Measurements from ENCODE around the gene SURF4.
"Not testable (repeated sequence)": the region's sequence is repeated elsewhere in the genome, so short reads cannot be mapped to it uniquely, and the experiment has no call there.

Gene SURF4

GRCh38 chr9:133397370-133397769 is 21.5 kb upstream of the SURF4 start:
- DNase-seq: no peak

GRCh38 chr9:133396952-133397351 is 21.1 kb upstream of the SURF4 start:
- no peak for DNase-seq

DNA sequence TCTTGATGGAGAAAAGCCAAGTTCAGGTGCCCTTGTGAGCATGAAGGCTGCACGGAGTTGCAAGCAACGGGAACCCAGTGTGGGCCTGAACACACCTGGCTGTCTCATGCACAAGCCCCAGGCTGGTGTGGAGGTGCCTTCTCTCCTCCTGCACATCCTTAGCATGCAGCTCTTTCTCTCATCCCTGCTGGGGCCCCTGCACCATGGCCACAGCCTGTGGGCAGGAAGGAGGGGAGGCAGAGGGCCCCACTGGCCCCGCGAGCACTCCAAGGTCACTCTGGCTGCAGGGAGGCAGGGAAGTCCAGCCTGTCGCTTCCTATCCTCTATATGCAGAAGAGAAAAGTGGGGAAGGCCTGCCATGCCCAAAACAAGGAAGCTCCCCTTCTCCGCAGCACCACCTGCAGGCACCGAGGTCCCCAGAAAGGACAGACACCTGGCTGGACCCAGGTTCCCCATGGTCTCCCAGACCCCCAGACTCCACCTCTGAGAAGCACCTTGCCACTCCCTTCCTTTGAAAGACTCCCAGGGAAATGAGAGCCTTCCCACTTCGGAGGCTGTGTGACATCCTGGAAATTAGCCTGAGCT is 18.9 kb upstream of the SURF4 start:
- DNase-seq: no peak

- DNase-seq: no peak
These were observed 17.5 kb upstream of the SURF4 start for GRCh38 chr9:133393399-133393798.

GRCh38 chr9:133392308-133392707 is 16.4 kb upstream of the SURF4 start:
- DNase-seq: not testable (repeated sequence)

- DNase-seq: not testable (repeated sequence)
These were observed 15.6 kb upstream of the SURF4 start for GRCh38 chr9:133391449-133391848.

DNA sequence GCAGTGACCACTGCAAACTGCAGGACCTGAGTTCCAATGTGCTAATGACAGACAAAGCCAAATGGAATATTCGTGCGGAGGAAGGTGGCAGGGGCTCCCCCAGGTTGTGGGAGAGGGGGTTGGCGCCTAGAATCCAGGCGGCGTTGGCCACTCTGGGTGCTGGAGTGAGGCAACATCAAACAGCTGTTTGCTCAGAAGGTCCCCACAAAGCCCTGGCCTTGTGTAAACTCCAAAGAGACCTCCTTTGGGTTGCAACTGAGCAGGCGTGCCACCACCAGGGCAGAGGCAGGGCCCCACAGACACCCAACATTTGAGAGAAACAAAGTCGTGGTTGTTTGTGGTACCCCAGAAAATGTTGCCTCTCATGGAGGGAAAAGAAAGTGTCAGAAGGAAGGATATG is 14.9 kb upstream of the SURF4 start:
- DNase-seq: no peak

DNA sequence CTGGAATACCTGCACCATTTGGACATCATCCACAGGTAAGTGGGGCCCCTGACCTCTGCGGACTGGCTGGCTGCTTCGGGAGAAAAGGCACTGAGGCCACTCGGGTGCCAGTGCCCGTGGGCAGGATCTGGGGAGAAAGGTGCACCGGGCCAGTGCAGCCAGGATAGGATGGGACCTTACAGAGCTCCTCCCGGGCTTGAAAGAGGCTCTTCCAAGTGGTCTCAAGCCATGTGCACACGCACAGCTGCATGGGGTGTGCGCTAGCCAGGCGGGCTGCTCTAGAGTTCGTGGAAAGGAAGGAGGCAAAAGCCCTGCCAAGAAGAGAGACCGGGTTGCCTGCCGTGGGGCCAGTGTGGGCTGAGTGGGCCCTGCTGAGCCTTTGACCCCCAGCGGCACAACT is 13.7 kb upstream of the SURF4 start:
- DNase-seq: no peak

DNA sequence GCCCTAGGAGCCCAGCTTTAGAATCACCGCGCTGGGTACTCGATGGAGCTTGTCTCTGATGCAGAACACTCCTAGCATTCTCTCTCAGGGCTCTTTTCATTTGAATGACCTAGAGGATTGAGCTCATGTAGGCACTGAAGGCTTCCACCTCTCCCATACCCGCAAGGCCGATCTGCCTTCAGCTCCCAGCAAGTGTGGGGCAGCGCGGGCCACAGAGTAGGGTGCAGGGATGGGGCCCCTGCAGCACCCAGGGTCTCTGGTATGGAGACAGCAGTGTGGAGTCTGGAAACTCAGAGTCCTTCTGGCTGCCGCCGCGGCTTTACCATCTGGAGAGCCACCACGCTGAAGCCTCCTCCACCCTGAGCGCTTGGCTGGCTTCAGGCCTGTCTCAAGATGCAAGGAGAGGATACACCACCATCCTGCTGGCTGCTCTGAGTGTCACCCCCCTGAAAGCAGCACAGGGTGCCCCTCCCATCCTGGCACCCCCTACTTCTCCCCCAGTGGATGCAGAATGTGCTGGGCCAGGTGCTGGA is 13.2 kb upstream of the SURF4 start:
- DNase-seq: no peak

GRCh38 chr9:133387680-133388079 is 11.8 kb upstream of the SURF4 start:
- no peak for DNase-seq

- DNase-seq: no peak
These were observed 10.5 kb upstream of the SURF4 start for GRCh38 chr9:133386338-133386737.

DNA sequence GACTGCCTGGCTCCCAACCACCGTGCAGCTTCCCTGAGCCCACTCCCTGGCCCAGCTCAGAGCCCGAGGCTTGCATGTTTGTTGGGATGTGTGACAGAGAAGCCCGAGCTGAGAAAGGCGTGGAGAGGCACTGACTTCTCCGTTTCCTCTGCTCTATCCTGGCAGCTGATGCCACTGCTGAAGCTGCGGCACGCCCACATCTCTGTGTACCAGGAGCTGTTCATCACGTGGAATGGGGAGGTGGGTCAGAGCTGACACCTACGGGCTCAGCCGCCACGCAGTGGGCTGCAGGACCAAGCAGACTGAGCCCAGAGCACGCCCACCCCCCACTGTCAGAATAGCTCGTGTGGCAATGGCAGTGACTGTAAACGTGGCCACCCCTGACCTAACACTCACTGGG is 9.6 kb upstream of the SURF4 start:
- DNase-seq: no peak

GRCh38 chr9:133384736-133385321 is 9.0 kb upstream of the SURF4 start:
- no peak for DNase-seq

GRCh38 chr9:133383438-133383837 is 7.6 kb upstream of the SURF4 start:
- DNase-seq: no peak

GRCh38 chr9:133382507-133383141 is 6.8 kb upstream of the SURF4 start:
- DNase-seq: no peak

DNA sequence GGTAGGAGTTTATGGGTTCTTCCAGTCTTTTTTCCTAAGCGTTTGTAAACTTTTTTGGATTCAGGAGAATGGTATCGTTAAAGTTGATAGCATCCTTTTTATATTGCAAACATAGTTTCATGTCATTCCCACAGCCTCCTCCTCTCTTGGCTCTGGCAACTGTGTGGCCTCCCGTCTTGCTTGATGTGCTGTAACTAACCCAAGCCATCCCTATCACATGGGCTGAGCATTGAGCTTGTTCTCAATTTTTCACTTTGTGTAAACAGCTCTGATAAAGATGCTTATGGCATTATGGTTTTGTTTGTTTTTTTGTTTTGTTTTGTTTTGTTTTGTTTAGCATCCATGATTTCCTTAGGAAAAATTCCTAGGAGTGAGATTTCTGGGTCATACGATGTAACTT is 4.9 kb upstream of the SURF4 start:
- no peak for DNase-seq

DNA sequence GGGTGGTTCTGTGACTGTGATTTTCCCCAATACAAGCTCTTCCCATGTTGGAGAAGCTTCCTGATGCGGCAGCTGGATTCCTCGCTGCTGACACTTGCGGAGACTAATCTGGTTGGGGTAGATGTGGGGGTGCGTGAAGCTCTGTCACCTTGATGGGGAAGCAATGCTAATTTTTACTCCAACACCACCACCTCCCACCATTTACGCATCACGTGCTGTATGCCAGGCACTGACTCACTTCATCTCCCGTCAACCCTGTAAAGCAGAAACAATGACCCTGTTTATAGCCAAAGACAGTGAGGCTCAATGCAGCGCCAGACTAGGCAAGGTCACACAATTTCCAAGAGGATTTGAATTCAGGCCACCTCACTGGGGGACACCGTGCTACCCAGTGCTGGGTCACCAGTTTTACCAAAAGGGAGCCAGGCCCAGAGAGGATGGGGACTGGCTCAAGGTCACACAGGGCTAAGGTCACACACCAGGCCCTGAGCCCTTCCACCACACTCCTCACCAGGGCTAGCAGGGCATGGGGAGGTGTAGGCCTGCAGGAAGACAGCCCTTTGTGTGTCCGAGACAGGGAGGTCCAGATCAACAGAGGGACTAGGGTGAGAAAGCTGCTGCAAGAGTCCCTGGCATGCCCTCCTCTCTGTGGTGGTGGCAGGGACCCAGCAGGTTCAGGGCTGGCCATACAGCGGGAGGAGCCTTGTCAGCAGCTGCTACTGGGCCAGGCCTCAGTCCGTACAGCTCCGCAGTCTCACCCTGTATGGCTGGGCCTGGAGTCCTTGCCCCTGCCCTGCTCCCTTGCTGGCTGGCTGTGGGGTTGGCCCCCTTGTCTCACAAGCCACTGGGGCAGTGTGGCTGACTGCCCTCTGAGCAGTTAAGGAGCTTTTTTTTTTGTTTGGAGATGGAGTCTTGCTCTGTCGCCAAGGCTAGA is 3.6 kb upstream of the SURF4 start:
- DNase-seq: no peak

GRCh38 chr9:133378408-133378962 is 2.6 kb upstream of the SURF4 start:
- no peak for DNase-seq

GRCh38 chr9:133377721-133378216 is 1.9 kb upstream of the SURF4 start:
- DNase-seq: no peak

DNA sequence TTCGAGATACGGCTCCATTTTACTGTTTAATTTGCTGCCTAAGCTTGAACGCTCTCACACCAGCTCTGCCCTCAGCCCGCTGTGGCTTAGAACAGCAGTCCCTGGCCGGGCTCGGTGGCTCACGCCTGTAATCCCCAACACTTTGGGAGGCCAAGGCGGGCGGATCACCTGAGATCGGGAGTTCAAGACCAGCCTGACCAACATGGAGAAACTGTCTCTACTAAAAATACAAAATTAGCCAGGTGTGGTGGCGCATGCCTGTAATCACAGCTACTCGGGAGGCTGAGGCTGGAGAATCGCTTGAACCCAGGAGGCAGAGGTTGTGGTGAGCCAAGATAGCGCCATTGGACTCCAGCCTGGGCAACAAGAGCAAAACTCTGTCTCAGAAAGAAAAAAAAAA is 1.4 kb upstream of the SURF4 start:
- not testable (repeated sequence) for DNase-seq

DNA sequence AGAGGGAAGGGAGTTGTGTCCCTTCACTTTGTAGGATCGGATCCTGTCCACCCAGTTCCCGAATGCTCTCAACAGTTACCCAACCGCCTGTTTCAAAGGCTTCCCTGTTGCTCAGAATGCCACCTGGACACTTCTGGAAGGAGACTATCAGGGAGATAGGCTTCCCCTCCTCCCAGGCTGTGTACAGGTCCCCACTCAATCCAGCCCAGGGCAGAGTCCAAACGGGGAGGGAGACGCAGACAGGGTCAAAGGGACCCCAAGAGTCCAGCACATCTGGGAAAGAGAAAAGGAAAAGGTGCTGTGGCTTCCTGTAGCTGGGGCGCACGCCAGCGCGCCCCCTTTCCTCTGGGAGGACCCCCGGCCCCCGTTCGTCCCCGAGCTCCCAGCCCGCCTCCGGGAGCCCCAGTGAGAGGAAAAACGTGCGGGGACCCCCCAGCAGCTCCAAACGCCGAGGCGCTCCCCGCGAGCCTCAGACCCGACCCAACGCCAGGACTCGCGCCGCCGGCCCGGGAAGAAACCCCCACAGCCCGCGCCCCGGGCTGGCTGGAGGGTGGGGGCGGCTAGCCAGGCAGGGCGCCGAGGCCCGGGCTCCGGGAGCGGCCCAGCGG is 640 bp downstream of the SURF4 start:
- peak; percentile 48 for DNase-seq

- DNase-seq: peak; percentile 60
These were observed 1.2 kb downstream of the SURF4 start for GRCh38 chr9:133374612-133375115.
